Measurements from ENCODE around the gene EGLN2.
"Not testable (repeated sequence)": the region's sequence is repeated elsewhere in the genome, so short reads cannot be mapped to it uniquely, and the experiment has no call there.

DNA sequence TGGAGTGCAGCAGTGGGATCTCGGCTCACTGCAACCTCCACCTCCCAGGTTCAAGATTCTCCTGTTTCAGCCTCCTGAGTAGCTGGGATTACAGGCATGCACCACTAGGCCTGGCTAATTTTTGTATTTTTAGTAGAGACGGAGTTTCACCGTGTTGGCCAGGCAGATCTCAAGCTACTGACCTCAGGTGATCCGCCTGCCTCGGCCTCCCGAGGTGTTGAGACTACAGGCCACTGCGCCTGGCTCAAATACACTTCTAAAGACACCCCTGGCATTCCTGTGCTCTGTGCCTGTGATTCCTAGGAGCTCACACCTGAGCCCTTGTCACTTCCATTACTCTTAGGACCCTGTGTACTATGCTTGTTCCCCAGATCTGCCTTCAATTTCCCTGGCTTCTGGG is 13.6 kb downstream of the EGLN2 start:
- TF ChIP-seq MTA1 (IDR thresholded peaks at IDR 0.05; ENCODE audit: borderline replicate concordance); EZH2 (IDR thresholded peaks at IDR 0.05; ENCODE audit: borderline replicate concordance, low read depth, low read length); HDGF (IDR thresholded peaks at IDR 0.05); CBX3 (IDR thresholded peaks at IDR 0.05; ENCODE audit: borderline replicate concordance in 1 of 2, low read length in 2 of 2); MEF2A (IDR thresholded peaks at IDR 0.05; ENCODE audit: control insufficient read depth, low read depth, low read length); POLR2A (conservative IDR thresholded peaks at IDR 0.05): not testable (repeated sequence)
- TF ChIP-seq, protein P1, sequence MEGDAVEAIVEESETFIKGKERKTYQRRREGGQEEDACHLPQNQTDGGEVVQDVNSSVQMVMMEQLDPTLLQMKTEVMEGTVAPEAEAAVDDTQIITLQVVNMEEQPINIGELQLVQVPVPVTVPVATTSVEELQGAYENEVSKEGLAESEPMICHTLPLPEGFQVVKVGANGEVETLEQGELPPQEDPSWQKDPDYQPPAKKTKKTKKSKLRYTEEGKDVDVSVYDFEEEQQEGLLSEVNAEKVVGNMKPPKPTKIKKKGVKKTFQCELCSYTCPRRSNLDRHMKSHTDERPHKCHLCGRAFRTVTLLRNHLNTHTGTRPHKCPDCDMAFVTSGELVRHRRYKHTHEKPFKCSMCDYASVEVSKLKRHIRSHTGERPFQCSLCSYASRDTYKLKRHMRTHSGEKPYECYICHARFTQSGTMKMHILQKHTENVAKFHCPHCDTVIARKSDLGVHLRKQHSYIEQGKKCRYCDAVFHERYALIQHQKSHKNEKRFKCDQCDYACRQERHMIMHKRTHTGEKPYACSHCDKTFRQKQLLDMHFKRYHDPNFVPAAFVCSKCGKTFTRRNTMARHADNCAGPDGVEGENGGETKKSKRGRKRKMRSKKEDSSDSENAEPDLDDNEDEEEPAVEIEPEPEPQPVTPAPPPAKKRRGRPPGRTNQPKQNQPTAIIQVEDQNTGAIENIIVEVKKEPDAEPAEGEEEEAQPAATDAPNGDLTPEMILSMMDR (IDR thresholded peaks at IDR 0.05 in 2 of 3, conservative IDR thresholded peaks at IDR 0.05 in 1 of 3; ENCODE audit: insufficient read depth in 2 of 3, low read depth in 1 of 3, low read length in 3 of 3) = not testable (repeated sequence)
- TF ChIP-seq, protein P2, sequence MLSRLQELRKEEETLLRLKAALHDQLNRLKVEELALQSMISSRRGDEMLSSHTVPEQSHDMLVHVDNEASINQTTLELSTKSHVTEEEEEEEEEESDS (CRISPR knock-in tag; IDR thresholded peaks at IDR 0.05) = not testable (repeated sequence)
- TF ChIP-seq, protein P3, sequence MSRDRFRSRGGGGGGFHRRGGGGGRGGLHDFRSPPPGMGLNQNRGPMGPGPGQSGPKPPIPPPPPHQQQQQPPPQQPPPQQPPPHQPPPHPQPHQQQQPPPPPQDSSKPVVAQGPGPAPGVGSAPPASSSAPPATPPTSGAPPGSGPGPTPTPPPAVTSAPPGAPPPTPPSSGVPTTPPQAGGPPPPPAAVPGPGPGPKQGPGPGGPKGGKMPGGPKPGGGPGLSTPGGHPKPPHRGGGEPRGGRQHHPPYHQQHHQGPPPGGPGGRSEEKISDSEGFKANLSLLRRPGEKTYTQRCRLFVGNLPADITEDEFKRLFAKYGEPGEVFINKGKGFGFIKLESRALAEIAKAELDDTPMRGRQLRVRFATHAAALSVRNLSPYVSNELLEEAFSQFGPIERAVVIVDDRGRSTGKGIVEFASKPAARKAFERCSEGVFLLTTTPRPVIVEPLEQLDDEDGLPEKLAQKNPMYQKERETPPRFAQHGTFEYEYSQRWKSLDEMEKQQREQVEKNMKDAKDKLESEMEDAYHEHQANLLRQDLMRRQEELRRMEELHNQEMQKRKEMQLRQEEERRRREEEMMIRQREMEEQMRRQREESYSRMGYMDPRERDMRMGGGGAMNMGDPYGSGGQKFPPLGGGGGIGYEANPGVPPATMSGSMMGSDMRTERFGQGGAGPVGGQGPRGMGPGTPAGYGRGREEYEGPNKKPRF (IDR thresholded peaks at IDR 0.05; ENCODE audit: low read depth, low read length) = not testable (repeated sequence)

Measured in K562 (cell line).